NCI-H446 treated with DMSO at 0.1 percent for 48 hours (cell line): ENCODE data around the gene NAPB.

Source experiments
- DNase-seq: peaks from one replicate; lab custom pipeline; 2025; lab: John Stamatoyannopoulos, UW

The NAPB gene

DNA sequence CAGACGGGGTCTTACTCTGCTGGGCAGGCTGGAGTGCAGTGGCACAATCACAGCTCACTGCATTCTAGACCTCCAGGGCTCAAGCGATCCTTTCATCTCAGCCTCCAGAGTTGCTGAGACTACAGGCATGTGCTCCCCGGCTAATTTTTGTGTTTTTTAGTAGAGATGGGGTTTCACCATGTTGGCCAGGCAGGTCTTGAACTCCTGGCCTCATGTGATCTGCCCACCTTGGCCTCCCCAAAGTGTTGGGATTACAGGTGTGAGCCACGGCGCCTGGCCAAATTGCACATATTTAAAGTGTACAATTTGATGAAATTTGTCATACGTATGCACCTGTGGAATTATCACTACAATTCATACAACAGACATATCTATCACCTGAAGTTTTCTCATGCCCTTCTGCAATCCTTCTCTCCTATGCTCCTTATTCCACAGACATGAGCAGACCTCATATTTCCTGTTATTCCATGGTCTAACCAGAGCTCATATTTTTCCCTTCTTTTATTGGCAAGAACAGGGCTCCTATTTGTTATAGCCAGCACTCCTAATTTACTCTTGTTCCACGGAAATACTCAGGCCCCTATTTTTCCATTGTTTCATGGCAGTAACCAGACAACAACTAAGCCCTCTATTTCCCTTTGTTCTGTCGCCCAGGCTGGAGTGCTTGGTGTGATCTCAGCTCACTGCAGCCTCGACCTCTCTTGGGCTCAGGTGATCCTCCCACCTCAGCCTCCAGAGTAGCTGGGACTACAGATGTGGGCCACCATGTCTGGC is 16.0 kb upstream of the NAPB start:
- no peak for DNase-seq

DNA sequence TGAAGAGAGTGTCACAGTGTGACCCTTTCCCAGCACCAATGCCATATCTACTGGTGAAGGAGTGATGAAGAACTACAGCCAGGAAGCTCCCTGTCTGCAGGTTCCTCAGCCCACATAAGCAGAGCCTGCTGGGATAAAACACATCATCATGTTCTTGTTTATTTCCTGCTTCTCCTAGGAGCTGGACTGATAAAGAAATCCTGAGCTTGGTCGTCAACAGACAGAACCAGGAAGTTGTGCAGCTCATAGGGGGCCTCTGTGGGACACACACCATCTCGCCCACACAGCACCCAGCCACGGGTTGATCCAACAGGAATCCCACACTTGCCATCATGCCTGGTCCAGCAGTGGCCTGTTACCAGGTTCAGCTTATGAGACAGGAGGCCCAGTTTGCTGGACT is 15.4 kb upstream of the NAPB start:
- DNase-seq, result no peak

DNA sequence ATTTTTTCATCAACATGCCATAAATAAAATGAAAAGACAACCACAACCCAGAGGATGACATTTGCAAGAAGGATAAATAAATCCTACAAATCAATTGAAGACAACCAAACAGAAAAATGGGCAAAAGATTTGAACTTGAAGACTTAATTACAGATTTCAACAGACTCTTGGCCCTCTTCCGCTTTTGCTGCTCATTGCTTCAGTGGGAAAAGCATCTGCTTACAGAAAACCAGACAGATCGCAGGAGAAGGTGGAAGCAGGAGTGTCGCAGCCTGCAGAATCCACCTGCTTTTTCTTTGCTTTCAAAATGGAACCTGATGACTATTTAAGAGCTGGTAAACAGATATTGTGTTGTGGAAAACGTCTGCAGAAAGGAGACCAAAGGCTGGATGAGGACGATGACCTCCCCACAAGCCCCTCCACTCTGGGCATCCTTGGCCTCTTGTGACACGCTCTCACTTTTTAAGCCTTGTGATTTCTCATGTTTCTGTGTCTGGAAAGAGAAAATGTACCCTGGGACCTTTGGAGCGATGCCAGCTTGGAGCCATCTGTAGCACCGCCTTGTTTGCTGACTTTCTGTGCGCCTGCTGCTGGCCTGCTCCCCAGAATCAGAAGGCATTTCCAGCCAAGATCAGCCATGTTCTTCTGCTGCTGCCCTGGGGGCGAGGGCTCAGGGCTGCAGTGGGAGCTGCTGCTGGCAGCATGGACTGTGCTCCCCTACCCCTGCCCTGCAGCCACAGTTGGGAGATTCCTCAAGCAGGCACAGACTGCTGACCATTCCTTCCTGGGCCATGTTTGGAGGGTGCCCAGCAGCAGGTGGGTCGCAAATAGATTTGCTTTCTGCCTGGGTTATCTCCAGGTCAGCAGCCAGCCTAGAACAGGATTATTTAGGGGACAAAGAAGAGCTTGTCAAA is 14.6 kb upstream of the NAPB start:
- peak; percentile 80 for DNase-seq

DNA sequence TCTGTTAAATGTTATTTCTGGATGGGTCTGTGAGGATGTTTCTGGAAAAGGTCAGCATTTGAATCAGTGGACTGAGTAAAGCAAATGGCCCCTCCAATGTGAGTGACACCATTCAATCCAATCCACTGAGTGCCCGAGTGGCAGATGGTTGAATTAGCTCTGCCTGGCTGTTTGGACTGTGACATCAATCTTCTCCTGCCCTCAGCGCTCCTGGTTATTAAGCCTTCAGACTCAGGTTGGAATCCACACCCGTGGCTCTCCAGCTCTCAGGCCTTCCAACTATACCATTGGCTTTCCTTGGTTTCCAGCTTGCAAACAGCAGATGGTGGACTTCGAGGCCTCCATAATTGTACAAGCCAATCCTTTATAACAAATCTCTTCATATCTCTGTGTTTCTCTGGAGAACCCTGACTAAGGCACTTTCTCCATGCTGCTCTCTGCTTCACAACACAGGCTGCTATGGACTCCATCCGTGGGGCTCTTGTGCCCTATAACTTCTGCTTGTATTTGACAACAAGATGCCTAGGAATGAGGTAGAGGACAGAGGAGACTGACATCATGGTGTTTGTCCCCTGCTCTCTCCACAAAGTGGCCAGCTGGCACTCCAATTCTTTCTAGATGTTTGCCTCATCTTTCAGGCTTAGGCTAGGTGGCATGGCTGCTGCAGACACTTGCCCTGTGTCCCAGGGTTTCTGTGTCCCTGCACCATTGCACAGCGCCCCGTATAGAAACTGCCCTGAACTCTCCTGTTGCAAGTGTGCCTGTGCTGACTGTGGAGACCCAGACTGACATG is 13.4 kb upstream of the NAPB start:
- DNase-seq, result peak; percentile 37

DNA sequence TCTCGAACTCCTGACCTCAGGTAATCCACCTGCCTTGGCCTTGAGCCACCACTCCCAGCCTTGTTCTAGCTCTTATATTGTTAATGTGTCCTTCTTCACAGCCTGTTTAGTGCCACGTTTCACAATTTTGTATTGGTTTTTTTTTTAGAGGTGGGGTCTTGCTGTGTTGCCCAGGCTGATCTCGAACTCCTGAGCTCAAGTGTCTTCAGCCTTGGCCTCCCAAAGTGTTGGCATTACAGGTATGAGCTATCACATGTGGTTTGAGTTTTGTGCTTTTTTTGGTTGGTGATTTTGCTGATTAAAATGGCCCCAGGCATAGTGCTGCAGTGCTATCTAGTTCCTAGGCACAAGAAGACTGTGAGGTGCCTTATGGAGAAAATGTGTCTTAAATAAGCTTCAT is 12.3 kb upstream of the NAPB start:
- DNase-seq, result no peak

DNA sequence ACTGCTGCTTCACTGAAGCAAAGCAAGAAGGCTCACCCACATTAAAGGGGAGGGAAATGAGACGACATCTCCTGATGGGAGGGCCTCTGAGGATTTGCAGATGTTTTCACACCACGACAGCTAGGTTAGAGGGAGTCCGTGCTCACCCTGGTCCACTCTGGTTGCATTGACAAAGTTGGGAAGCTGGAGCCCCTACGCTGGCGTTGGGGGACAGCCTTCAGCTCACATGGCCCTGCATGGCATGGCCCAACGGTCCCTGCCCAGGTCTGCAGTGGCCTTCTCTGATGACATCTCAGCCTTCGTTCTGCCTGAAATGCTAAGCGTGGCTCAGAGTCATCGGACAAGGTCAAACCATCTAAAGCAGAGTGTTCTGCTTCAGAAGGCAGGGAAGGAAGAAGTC is 3.8 kb upstream of the NAPB start:
- no peak for DNase-seq

DNA sequence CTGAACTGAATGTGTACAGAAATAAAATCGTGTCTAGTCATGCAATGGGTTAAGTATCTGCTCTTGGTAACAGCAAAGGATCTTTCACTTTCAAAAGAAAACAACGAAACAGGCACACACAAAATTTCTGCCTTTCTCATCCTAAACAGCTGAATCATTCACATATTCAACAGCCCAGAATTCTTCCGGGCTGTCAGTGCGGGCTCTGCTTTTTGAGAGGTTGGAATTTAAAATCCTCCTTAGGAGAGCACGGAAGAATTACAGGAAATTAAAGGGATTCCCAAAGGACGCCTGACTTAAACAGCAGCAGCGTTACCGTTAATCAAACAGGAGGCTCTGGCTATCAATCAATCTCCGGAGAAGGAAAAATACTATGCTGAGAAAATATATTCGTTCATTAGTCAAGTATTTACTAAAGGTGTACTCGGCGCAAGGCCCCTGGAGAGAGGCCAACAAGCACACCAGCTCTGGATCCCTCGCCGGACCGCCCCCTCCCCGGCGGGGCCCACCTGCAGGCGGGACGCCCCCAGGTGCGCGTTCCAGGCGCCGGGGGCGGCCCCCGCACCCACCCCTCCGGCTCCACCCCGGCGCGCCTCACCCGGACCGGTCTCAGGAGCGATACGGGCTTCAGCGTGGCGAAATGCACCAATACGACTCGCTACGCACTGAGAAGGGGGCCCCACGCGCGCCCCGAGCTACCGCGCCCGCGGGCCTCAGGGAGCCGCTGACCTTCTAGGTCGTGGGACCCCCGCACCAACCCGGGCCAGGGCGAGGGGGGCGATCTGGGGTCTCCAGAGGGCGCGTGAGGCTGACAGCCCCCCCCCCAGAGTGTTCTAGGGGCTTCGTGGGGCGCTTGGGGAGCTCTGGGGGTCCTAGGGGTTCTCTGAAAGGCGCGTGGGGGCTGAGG is 1.0 kb downstream of the NAPB start:
- DNase-seq, result no peak

DNA sequence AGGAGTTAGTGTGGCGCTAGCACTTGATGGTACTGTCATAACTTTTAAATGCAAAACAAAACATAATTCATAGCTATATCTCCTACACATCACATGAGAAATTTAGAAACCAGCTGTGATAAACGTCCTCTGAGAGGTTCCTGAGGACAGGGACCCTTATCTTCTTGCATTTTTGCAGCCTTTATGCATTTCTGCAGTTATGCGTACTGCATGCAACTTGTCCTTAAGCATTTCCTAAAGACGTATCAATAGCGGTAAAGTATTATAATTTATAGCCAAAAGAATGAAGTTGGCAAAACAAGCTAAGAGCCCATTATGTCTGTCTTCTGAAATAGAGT is 1.7 kb downstream of the NAPB start:
- DNase-seq, result no peak

DNA sequence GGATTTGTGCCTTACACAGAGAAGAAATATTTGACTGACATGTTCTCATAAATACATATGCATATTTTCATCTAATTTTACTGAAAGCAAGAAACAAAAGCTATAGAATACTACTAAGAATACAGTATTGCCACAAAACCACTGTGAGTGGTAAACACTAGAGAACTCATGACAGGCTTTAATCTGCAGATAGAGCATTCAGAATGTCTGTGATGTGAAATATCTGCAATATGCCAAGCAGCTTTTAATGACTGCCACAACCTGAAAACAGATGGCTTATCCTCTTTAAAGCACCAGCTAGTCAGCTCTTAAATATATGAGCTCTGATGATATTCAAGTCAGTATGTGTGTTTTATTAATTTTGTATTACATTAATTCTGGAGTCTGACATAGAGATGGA is 3.4 kb downstream of the NAPB start:
- no peak for DNase-seq

DNA sequence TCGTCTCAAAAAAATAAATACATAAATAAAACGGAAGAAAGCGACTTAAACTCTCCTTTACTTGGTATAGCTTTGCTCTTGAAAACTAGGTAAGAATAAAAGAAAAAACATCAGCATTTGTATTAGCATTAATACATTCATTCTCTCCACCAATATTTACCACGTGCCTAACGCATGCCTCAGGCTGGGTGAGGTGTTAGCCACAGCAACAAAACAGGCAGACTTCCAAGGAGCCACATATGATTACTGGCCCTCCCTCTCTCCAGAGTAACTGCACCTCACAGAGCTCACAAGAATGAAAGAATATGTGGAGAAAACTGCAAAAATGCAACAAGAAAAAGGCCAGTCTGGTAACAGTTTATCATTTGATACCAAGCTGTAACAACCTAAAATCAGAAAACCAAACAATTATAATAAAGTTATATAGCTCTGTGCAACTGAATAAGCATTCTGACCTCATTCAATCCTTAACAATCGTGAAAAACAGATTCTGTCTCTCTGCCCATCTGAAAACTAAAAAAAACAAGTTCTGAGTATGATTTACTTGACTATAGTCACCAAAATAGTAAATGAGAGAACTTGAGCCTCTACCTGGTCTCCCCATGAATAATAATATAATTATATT is 5.2 kb downstream of the NAPB start:
- no peak for DNase-seq

DNA sequence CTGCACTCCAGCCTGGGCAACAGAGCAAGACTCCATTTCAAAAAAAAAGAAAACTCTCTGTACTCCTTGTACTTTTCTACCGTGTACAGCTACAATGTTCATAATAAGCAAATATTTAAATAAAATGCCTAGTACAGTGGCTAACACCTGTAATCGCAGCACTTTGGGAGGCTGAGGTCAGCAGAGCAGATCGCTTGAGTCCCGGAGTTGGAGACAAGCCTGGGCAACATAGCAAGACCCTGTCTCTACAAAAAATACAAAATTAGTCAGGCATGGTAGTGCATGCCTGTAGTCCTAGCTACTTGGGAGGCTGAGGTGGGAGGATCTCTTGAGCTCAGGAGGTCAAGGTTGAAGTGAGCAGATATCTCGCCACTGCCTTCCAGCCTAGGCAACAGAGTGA is 5.7 kb downstream of the NAPB start:
- DNase-seq, result no peak

DNA sequence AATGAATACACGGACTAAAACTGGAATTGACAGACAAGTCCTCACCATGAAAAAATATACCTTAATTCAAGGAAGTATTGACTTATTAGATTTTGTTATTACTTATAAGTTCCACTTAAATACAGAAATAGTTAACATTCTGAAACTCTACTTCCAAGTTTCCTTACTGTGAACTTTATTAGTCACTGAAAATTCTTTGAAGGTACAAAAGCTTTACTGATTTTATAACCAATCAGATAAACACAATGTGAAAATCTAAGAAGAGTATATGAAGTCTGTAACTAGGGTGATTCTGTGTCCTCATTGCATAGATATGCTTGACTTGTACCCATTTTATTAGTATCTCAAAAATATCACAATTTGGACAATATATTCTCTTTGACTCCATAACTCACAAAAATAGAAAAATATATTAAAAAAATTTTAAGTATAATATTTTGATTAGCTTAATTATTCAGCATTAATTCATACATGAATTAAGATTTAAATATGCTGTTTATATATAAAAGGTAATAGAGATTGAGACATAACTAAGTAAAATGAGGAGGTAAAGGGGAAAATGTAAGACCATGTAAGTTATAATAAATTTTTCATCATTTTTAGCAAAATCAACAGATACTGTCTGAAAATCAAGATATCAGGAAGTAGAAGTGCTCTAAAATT is 6.6 kb downstream of the NAPB start:
- no peak for DNase-seq

DNA sequence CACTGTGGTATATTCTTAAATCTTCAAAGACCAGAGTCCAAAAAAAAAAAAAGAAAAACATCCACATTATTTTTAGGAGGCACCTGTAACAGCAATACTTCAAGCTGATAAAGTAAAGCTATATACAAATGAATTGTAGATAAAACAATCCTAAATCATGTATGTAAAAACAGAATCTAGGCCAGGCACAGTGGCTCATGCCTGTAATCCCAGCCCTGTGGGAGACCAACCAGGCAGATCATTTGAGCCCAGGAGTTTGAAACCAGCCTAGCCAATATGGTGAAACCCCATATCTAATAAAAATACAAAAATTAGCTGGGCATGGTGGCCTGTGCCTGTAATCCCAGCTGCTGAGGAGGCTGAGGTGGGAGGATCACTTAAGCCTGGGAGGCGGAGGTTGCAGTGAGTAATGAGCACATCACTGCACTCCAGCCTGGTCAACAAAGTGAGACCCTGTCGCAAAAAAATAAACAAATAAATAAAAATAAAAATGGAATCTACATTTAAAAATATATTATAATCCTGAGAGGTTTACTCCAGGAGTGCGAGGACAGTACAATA is 7.3 kb downstream of the NAPB start:
- DNase-seq, result no peak

DNA sequence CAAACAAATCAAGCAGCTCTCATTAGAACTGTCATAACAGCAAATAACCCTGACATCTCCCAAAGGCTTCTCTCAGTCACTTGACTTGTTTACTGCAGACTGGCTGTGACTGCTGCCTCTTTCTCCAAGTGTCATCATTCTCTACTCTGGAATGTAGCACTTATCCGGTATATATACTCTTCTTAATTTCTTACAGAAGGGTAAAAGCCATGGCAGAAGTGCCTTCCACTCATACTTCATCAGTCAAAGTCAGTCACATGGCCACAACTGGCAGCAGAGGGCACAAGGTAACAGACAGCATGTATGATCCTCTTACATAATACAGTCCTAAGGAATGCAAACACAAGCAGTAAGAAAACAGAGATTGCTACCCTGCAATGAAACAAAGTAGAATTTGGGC is 9.3 kb downstream of the NAPB start:
- no peak for DNase-seq

DNA sequence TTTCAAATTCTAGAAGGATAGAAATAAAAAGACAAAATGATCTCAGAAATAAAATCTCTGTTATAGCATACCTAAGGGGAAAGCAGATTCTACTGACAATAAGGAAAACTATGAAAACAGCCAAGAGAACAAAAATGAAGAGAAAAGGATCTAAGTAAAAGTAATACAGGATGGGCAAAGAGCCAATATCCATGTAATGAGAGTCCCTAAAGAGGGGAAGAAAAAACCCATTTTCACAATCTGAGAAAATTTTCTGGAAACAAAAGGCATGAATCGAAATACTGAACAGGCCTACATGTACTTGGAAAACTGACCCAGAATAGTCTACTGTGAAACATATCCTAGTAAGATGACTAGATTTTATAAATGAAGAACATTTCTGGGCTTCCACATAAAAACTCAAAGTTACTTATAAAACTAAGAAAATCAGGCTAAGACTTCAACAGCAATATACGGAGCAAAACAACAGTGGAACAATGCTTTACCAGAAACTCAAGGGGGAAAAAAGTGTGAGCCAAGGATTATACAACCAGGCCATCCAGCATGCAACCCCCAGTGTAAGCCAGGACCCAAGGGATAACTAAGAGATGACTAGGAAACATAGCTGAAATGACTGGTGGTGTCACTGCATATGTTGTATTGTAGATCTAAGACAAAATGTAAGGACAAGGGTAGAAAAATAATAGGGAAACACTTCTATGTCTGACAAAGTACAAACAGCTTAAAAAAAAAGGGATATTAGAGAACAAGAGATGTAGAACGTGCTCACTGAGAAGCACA is 10.2 kb downstream of the NAPB start:
- DNase-seq, result no peak

DNA sequence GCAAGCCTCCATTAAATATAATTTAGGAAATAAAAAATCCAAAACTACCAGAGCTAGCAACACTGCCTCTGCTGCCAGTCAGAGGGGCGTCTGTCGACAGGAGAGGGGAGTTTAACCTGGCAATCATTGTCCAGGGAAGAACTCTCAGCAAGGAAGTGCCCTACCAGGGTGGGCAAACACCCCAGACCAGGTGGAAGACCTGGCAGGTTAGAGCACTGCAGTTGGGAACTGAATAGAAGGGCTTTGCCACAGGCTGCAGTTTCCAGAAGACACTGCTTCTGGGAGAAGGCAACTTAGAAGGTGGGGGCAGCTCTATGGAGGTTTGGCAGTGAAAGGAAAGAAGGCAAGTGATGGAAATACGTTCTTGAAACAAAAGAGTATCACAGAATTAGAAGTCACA is 11.5 kb downstream of the NAPB start:
- DNase-seq, result no peak

DNA sequence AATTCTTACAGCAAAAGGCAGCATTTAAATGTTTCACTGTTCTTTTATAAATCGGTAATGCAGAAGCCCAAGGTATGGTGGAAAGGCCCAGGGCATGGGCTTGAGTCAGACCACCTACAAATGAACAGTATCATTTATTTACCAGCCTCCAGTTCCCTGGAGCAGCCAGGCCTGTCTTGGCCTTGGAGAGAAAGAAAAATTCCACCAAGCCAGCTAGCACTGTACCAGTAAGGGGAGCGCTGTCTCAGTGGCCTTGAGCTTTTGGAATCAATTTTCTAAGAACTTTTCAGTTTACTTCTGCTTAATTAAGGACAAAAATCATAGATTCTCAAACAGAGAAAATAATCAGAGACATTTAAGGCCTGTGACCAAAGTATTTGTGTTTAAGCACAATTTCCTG is 12.3 kb downstream of the NAPB start:
- DNase-seq, result no peak

DNA sequence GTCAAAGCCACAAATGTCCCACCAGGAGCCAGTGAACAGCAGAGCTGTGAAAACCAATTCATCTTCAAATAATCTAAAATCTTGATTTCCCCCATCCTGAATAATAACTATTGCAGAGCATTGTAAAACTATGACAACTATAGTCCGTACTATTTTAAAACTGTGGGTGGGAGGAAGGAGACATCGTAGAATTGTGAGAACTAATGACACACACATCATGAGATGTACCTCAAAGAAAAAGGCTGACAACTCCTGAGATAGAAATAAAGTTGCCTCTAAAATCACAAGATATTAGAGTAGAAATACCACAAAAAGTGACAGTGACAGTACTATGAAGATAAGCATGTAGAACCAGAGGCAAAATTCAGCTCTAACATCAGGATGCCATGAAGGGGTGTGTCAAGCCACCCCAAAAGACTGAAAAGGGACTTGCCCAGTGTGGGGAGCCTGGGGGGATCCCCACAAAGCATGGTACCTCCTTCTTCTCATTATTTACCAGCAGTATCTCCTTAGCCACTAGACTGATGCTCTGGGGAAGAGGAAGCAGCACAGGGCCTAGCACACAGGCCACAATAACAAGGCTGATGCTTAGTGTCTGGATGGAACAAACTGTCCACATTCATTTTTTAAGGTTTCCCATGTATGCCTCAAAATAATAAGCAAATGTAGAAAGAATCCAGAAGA is 13.4 kb downstream of the NAPB start:
- no peak for DNase-seq

DNA sequence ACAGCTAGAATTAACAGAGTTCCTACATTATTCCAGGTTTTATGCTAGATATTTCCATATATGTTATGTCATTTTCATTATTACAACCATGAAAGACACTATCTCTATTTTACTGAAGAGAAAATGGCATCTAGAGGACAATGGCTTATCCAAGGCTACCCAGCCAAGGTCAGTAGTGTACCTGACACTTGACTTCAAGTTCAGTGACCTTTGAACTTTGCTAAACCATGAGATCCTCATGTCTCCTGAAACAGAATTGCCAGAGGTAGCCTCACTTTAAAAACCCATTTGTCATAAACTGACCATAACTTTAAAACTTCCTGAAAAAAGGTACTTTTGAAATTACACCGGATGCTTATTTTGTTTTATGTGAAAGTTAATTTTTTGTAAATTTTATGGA is 14.4 kb downstream of the NAPB start:
- DNase-seq, result no peak
